T-cell (primary cell): ENCODE measurements around the gene SPDYE16. TPM values are rescaled to one million over a fixed set of nuclear protein-coding genes. Genes with fewer than 3 reads are reported as not detected.
"Not testable (repeated sequence)": the region's sequence is repeated elsewhere in the genome, so short reads cannot be mapped to it uniquely, and the experiment has no call there.

Experiments
- ATAC-seq, 4 experiments: fragments of 200-7000 bp in 3 of 4; fragments of 150-1000 bp in 1 of 4; cut with Tn5 transposase; replicated peaks in 1 of 4; 1 replicate in 3 of 4; 2 replicates in 1 of 4; pipeline ENCODE4 v1.10.0; 2021; ENCODE audit warnings: moderate library complexity in 3 of 4, mild to moderate bottlenecking in 2 of 4, moderate number of reproducible peaks in 1 of 4
- CTCF ChIA-PET, 2 donors: fragments of 300-600 bp; sonication (Branson Sonifier 250); formaldehyde crosslinking; loops; one replicate each; lab custom pipeline; 2022; ENCODE audit warnings: antibody characterized with exemption in 2 of 2; lab: Charles Lee
- POLR2A ChIA-PET, 2 donors: fragments of 300-600 bp; sonication (Branson Sonifier 250); formaldehyde crosslinking; loops; one replicate each; lab custom pipeline; 2022; ENCODE audit warnings: antibody characterized with exemption in 2 of 2; lab: Charles Lee
- DNase-seq, 35 experiments: peaks; one replicate each; pipeline versions ENCODE4 v3.0.0 to v3.0.0-alpha.2; 2013 to 2023
- H3K27ac ChIP-seq: one replicate; pipeline ENCODE4 v1.5.1; 2013; ENCODE audit warnings: low read length
- H3K27me3 ChIP-seq, 2 experiments: replicated peaks in 1 of 2; 1 replicate in 1 of 2; 2 replicates in 1 of 2; pipeline versions ENCODE4 v1.6.1 to v1.7.0; 2013; ENCODE audit warnings: low read length in 1 of 2, mixed read lengths in 1 of 2; ENCODE audit not compliant: control insufficient read depth in 2 of 2, insufficient read depth in 2 of 2; ENCODE audit errors: extremely low read depth in 1 of 2
- H3K36me3 ChIP-seq, 2 donors: 1 replicate in 1 of 2; 2 replicates in 1 of 2; pipeline versions ENCODE4 v1.6.1 to v1.7.0; 2013; ENCODE audit warnings: low read length in 1 of 2; ENCODE audit not compliant: control insufficient read depth in 2 of 2, insufficient read depth in 1 of 2; ENCODE audit errors: extremely low read depth in 1 of 2
- H3K4me1 ChIP-seq, 2 experiments: 1 replicate in 1 of 2; 2 replicates in 1 of 2; pipeline versions ENCODE4 v1.6.1 to v1.7.0; 2013; ENCODE audit warnings: low read length in 2 of 2, mixed read lengths in 1 of 2; ENCODE audit not compliant: insufficient read depth in 2 of 2, control insufficient read depth in 1 of 2; ENCODE audit errors: extremely low read depth in 1 of 2
- H3K4me3 ChIP-seq, 2 donors: 1 replicate in 1 of 2; 2 replicates in 1 of 2; pipeline versions ENCODE4 v1.5.1 to v1.7.0; 2013; ENCODE audit warnings: mild to moderate bottlenecking in 2 of 2, low read length in 1 of 2, moderate library complexity in 1 of 2; ENCODE audit not compliant: control insufficient read depth in 1 of 2; ENCODE audit errors: extremely low read depth in 1 of 2
- H3K9me3 ChIP-seq: 2 replicates; pipeline ENCODE4 v1.7.0; 2013
- H3K27ac Mint-ChIP-seq, 2 donors: one replicate each; pipeline ENCODE4 v1.8.0; 2020 to 2021; ENCODE audit warnings: mild to moderate bottlenecking in 2 of 2, mixed read lengths in 2 of 2
- H3K27me3 Mint-ChIP-seq, 2 donors: one replicate each; pipeline ENCODE4 v1.8.0; 2021 to 2022; ENCODE audit warnings: mixed read lengths in 2 of 2
- H3K36me3 Mint-ChIP-seq: one replicate; pipeline ENCODE4 v1.8.0; 2021; ENCODE audit warnings: mixed read lengths
- H3K4me1 Mint-ChIP-seq, 3 donors: one replicate each; pipeline ENCODE4 v1.8.0; 2020 to 2022; ENCODE audit warnings: mixed read lengths in 3 of 3, mild to moderate bottlenecking in 1 of 3
- H3K4me3 Mint-ChIP-seq, 3 donors: one replicate each; pipeline ENCODE4 v1.8.0; 2020 to 2022; ENCODE audit warnings: mild to moderate bottlenecking in 3 of 3, mixed read lengths in 3 of 3, moderate library complexity in 3 of 3
- H3K9me3 Mint-ChIP-seq, 3 donors: one replicate each; pipeline ENCODE4 v1.8.0; 2020 to 2022; ENCODE audit warnings: mixed read lengths in 3 of 3
- WGBS: methylation state at CpG from one replicate; pipeline ENCODE4 v1.1.5; 2013; ENCODE audit warnings: missing lambda C conversion rate; ENCODE audit not compliant: insufficient coverage; 5-methylcytosine and 5-hydroxymethylcytosine counted together
- total RNA-seq, 35 experiments: library from RNA in 6 of 35; stranded (reverse) in 6 of 35; fragments of 120-200 nt in 1 of 35; gene quantifications; one replicate each; pipeline versions ENCODE4 v1.2.1 to v1.2.4 and lab custom pipeline; 2013 to 2026

The SPDYE16 gene
- total RNA-seq, 5 donors from 2014 or later (not counting 1 experiment from before 2014, with no cell fraction given), result 0.33 to 0.96 (median 0.73) TPM

GRCh38 chr7:76583636-76584281 lies 40.7 kb upstream of the SPDYE16 start:
- POLR2A ChIA-PET, H3K9me3 Mint-ChIP-seq, H3K36me3 ChIP-seq, H3K36me3 Mint-ChIP-seq, H3K4me3 ChIP-seq, CTCF ChIA-PET, H3K9me3 ChIP-seq, H3K27ac ChIP-seq, H3K27me3 ChIP-seq, H3K4me1 ChIP-seq, H3K27me3 Mint-ChIP-seq: not testable (repeated sequence)
- H3K4me1 Mint-ChIP-seq, result peaks cover 43 to 68% (median 53%) of the 10 kb centered on the region in 3 donors
- WGBS, result 29% methylated on average over 2 of the region's 5 CpGs
- peak in 1 of 35 experiments; percentile 10 for DNase-seq
- H3K27ac Mint-ChIP-seq, result peak overlapping the region; percentile 86 to 96
- peak overlapping the region in 2 of 3 donors; percentile 54 to 67 for H3K4me3 Mint-ChIP-seq
- ATAC-seq, result peak; percentile 28 to 67 (median 62)

GRCh38 chr7:76582848-76583631 lies 39.9 kb upstream of the SPDYE16 start:
- POLR2A ChIA-PET, CTCF ChIA-PET, H3K27me3 ChIP-seq, DNase-seq, H3K27ac ChIP-seq, H3K36me3 Mint-ChIP-seq, H3K27me3 Mint-ChIP-seq, H3K9me3 ChIP-seq, H3K9me3 Mint-ChIP-seq, H3K36me3 ChIP-seq, H3K4me1 ChIP-seq, H3K4me3 ChIP-seq: not testable (repeated sequence)
- peak overlapping the region in 2 of 3 donors; percentile 37 to 67 for H3K4me3 Mint-ChIP-seq
- H3K27ac Mint-ChIP-seq, result peak overlapping the region; percentile 86 to 96
- WGBS, result no CpG with 5 or more reads among the region's 2 CpGs
- peak; percentile 44 to 85 (median 76) for ATAC-seq
- H3K4me1 Mint-ChIP-seq, result peaks cover 36 to 64% (median 48%) of the 10 kb centered on the region in 3 donors

DNA sequence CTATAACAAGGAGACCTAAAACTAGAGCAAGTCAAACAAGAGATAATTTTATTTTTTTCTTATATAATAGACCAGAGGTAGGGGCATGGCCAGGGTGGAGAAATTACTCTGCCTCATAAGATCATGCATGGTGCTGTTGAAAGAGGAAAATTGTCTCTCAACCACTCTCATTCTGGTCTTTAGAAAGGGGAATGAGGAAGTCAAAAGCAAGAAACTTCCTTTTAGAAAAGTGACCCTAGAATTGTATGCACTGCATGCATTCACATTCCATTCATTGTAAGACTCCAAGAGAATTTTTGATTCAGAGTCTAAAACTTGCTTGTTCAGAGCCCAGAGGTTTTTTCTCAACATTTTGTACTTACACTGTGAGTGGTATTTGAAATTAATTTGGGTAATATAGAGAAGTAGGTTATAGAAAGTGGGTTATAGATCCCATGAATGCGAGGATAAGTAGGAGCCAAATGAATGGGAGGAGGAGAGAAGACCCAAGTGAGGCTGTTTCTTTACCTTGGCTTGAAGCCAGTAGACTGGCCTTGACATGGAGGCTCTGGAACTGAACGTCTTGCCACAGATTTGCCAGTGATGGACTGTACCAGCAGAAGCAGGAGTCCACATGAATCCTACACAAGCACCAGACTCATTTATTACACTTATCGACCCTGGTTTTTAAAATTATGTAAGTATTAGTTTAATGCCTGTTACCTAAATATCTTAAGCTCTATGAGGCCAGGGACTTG lies 33.0 kb upstream of the SPDYE16 start:
- POLR2A ChIA-PET, H3K9me3 ChIP-seq: not testable (repeated sequence)
- WGBS, result no CpG with 5 or more reads among the region's 3 CpGs

DNA sequence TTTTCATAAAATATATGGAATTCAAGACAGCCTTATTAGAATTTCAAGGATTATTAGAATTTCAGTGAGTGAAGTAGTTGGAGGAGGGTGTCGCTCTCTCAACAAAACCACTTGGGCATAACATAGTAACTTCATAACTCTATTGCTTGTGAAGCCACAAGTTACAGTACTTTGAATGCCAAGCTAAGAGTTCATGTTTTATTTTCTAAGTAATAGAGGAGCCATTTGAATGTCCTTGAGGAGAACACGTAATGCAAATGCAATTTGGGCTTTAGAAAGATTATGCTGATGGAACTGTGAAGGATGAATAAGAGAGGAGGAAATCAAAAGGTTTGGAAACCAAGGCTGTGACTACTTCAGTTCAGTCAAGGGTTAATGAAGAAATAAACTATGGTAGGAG lies 32.3 kb upstream of the SPDYE16 start:
- WGBS, result no CpG with 5 or more reads among the region's 2 CpGs

More for the DNA sequence above, 33.0 kb upstream of the SPDYE16 start:
- Mint-ChIP-seq H3K4me1 (peaks cover 0 to 25% (median 5%) of the 10 kb centered on the region in 3 donors), H3K36me3 (peaks cover 12% of the 10 kb centered on the region)
- CTCF ChIA-PET, H3K4me3 Mint-ChIP-seq, ATAC-seq, H3K27ac ChIP-seq, DNase-seq, H3K27ac Mint-ChIP-seq, H3K4me3 ChIP-seq, H3K27me3 Mint-ChIP-seq, H3K27me3 ChIP-seq, H3K36me3 ChIP-seq, H3K4me1 ChIP-seq, H3K9me3 Mint-ChIP-seq: not testable (repeated sequence)

GRCh38 chr7:76572296-76572695 lies 29.2 kb upstream of the SPDYE16 start:
- H3K36me3 Mint-ChIP-seq, result peaks cover 25% of the 10 kb centered on the region
- 100% methylated on average over 1 of the region's 3 CpGs for WGBS

More for the DNA sequence above, 32.3 kb upstream of the SPDYE16 start:
- H3K9me3 Mint-ChIP-seq, H3K36me3 ChIP-seq, CTCF ChIA-PET, H3K27me3 ChIP-seq, H3K4me3 ChIP-seq, H3K9me3 ChIP-seq, ATAC-seq, H3K27ac Mint-ChIP-seq, H3K4me1 ChIP-seq, H3K27ac ChIP-seq, DNase-seq, H3K27me3 Mint-ChIP-seq, H3K4me3 Mint-ChIP-seq, POLR2A ChIA-PET: not testable (repeated sequence)
- Mint-ChIP-seq H3K4me1 (peaks cover 0 to 25% (median 5%) of the 10 kb centered on the region in 3 donors), H3K36me3 (peaks cover 14% of the 10 kb centered on the region)

GRCh38 chr7:76570324-76570775 lies 27.3 kb upstream of the SPDYE16 start:
- ATAC-seq, H3K4me3 ChIP-seq, H3K36me3 ChIP-seq, H3K4me3 Mint-ChIP-seq, H3K9me3 Mint-ChIP-seq, H3K27ac ChIP-seq, H3K27me3 ChIP-seq, H3K9me3 ChIP-seq, POLR2A ChIA-PET, DNase-seq, H3K27me3 Mint-ChIP-seq, H3K4me1 ChIP-seq: not testable (repeated sequence)
- 98% methylated on average over 4 of the region's 4 CpGs for WGBS
- H3K27ac Mint-ChIP-seq, result peak overlapping the region in 1 of 2 donors; percentile 53
- H3K36me3 Mint-ChIP-seq, result peaks cover 40% of the 10 kb centered on the region
- CTCF ChIA-PET, result interaction anchor here in 1 of 2 donors (0.5 kb wide), 1 partner anchor 542 kb away, joined by 4 read pairs; no protein-coding TSS in a partner anchor
- peaks cover 7 to 32% (median 9%) of the 10 kb centered on the region in 3 donors for H3K4me1 Mint-ChIP-seq

More at GRCh38 chr7:76572296-76572695, 29.2 kb upstream of the SPDYE16 start:
- POLR2A ChIA-PET, H3K4me1 ChIP-seq, DNase-seq, H3K4me3 ChIP-seq, H3K27ac Mint-ChIP-seq, H3K36me3 ChIP-seq, H3K9me3 Mint-ChIP-seq, H3K27me3 ChIP-seq, H3K9me3 ChIP-seq, H3K4me3 Mint-ChIP-seq, CTCF ChIA-PET, H3K27me3 Mint-ChIP-seq, ATAC-seq, H3K27ac ChIP-seq: not testable (repeated sequence)
- H3K4me1 Mint-ChIP-seq, result peaks cover 3 to 25% (median 9%) of the 10 kb centered on the region in 3 donors
